ENCODE data around the gene ADK.

DNA sequence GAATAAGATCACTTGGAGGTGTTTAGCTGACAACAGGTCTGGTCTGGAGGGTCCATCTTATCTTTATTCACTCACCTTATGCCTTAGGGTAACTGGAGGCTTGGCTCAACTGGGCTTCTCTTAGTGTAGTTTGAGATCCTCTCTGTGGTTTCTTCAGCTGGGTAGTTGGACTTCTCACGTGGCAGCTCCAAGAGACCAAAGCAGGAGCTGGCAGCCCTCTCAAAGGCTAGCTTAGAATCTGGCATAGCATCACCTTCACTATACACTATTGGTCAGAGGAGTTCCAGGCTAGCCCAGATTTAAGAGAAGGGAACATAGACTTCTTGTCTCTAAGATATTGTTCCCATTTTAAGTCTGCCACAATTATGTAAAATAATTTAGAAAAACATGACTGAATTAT, 16.4 kb downstream of the ADK start:
- no peak for TF ChIP-seq POLR2AphosphoS5 (IDR thresholded peaks at IDR 0.05)
- TF ChIP-seq, protein P1, sequence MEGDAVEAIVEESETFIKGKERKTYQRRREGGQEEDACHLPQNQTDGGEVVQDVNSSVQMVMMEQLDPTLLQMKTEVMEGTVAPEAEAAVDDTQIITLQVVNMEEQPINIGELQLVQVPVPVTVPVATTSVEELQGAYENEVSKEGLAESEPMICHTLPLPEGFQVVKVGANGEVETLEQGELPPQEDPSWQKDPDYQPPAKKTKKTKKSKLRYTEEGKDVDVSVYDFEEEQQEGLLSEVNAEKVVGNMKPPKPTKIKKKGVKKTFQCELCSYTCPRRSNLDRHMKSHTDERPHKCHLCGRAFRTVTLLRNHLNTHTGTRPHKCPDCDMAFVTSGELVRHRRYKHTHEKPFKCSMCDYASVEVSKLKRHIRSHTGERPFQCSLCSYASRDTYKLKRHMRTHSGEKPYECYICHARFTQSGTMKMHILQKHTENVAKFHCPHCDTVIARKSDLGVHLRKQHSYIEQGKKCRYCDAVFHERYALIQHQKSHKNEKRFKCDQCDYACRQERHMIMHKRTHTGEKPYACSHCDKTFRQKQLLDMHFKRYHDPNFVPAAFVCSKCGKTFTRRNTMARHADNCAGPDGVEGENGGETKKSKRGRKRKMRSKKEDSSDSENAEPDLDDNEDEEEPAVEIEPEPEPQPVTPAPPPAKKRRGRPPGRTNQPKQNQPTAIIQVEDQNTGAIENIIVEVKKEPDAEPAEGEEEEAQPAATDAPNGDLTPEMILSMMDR (IDR thresholded peaks at IDR 0.05), result no peak
- TF ChIP-seq POLR2A (IDR thresholded peaks at IDR 0.05), result no peak

All from stomach (tissue), 4 donors.